GM20000 (cell line): ENCODE data around the gene IL9.
"Not testable (repeated sequence)": the region's sequence is repeated elsewhere in the genome, so short reads cannot be mapped to it uniquely, and the experiment has no call there.

Source experiments
- DNase-seq: peaks from one replicate; pipeline ENCODE4 v3.0.0; 2012; ENCODE audit warnings: low spot score
- CTCF ChIP-seq: IDR thresholded peaks from 2 replicates; pipeline ENCODE4 v1.5.1; 2012; ENCODE audit warnings: mild to moderate bottlenecking, control low read depth; ENCODE audit errors: extremely low read depth, missing control alignments

The IL9 gene

GRCh38 chr5:135862744-135863143 is 32.9 kb downstream of the IL9 start:
- TF ChIP-seq CTCF = no peak
- DNase-seq = no peak

- TF ChIP-seq CTCF = no peak
- DNase-seq = no peak
These were observed 33.6 kb downstream of the IL9 start for GRCh38 chr5:135862086-135862485.

GRCh38 chr5:135861641-135862040 is 34.0 kb downstream of the IL9 start:
- no peak for DNase-seq
- no peak for TF ChIP-seq CTCF

- DNase-seq = no peak
- no peak for TF ChIP-seq CTCF
These were observed 36.0 kb downstream of the IL9 start for GRCh38 chr5:135859641-135860040.

GRCh38 chr5:135859186-135859585 is 36.5 kb downstream of the IL9 start:
- not testable (repeated sequence) for DNase-seq

GRCh38 chr5:135857630-135858311 is 37.9 kb downstream of the IL9 start:
- DNase-seq = no peak
- no peak for TF ChIP-seq CTCF

- no peak for DNase-seq
These were observed 43.5 kb downstream of the IL9 start for GRCh38 chr5:135851915-135852845.

More at GRCh38 chr5:135851915-135852845, 43.5 kb downstream of the IL9 start:
- TF ChIP-seq CTCF = no peak
